A549 (cell line): ENCODE results near the gene CIITA.

ENCODE experiments used
- ESRRA ChIP-seq: fragments of 150-350 bp; IDR thresholded peaks from 2 replicates; pipeline ENCODE4 v1.6.1; 2014; ENCODE audit warnings: mild to moderate bottlenecking, low read length, borderline replicate concordance
- MAFK ChIP-seq: fragments of 450-650 bp; IDR thresholded peaks from 2 replicates; pipeline ENCODE4 v1.6.1; 2014; ENCODE audit not compliant: partially characterized antibody
- MYC ChIP-seq: IDR thresholded peaks from 2 replicates; pipeline ENCODE4 v1.6.1; 2012; ENCODE audit warnings: mild to moderate bottlenecking, inconsistent platforms, low read length, improper control_type of control experiment, borderline replicate concordance
- POLR2A ChIP-seq: IDR thresholded peaks from 2 replicates; pipeline ENCODE4 v1.6.1; 2012; ENCODE audit warnings: mild to moderate bottlenecking, low read length
- TF ChIP-seq, protein P1 (sequence below): fragments of >200 bp; sonication (Bioruptor Twin); formaldehyde crosslinking; IDR thresholded peaks from 3 replicates; pipeline ENCODE4 v1.5.1; 2016
- TF ChIP-seq, protein P2 (sequence below): IDR thresholded peaks from 2 replicates; pipeline ENCODE4 v1.6.1; 2012
- TF ChIP-seq, protein P3 (sequence below): fragments of 200-600 bp; sonication (generic); IDR thresholded peaks from 2 replicates; pipeline ENCODE4 v1.6.1; 2016; ENCODE audit warnings: antibody characterized with exemption, mild to moderate bottlenecking, moderate library complexity

DNA sequence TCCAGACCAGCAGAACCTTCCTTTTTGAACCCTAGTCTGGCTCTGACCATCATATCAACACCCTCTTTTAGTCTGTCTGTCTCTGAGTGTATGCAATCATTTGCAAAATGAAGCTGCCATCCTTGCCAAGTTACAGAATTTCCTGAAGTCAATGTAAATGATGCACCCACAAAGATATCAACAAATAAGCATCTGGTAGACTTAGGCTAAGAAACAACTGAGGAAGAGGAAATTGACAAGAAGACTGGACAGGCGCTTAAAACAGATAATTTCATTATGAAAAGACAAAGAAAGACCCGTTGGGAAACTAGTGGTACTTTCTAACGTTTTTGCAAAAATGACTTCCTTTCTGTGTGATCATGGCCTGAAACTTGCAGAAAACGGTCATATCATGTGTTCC is 24.7 kb upstream of the CIITA start:
- TF ChIP-seq, protein P1, sequence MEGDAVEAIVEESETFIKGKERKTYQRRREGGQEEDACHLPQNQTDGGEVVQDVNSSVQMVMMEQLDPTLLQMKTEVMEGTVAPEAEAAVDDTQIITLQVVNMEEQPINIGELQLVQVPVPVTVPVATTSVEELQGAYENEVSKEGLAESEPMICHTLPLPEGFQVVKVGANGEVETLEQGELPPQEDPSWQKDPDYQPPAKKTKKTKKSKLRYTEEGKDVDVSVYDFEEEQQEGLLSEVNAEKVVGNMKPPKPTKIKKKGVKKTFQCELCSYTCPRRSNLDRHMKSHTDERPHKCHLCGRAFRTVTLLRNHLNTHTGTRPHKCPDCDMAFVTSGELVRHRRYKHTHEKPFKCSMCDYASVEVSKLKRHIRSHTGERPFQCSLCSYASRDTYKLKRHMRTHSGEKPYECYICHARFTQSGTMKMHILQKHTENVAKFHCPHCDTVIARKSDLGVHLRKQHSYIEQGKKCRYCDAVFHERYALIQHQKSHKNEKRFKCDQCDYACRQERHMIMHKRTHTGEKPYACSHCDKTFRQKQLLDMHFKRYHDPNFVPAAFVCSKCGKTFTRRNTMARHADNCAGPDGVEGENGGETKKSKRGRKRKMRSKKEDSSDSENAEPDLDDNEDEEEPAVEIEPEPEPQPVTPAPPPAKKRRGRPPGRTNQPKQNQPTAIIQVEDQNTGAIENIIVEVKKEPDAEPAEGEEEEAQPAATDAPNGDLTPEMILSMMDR: no peak
- TF ChIP-seq, protein P2, sequence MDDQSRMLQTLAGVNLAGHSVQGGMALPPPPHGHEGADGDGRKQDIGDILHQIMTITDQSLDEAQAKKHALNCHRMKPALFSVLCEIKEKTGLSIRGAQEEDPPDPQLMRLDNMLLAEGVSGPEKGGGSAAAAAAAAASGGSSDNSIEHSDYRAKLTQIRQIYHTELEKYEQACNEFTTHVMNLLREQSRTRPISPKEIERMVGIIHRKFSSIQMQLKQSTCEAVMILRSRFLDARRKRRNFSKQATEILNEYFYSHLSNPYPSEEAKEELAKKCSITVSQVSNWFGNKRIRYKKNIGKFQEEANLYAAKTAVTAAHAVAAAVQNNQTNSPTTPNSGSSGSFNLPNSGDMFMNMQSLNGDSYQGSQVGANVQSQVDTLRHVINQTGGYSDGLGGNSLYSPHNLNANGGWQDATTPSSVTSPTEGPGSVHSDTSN: no peak
- TF ChIP-seq MAFK: no peak
- no peak for TF ChIP-seq POLR2A
- no peak for TF ChIP-seq MYC
- TF ChIP-seq, protein P3, sequence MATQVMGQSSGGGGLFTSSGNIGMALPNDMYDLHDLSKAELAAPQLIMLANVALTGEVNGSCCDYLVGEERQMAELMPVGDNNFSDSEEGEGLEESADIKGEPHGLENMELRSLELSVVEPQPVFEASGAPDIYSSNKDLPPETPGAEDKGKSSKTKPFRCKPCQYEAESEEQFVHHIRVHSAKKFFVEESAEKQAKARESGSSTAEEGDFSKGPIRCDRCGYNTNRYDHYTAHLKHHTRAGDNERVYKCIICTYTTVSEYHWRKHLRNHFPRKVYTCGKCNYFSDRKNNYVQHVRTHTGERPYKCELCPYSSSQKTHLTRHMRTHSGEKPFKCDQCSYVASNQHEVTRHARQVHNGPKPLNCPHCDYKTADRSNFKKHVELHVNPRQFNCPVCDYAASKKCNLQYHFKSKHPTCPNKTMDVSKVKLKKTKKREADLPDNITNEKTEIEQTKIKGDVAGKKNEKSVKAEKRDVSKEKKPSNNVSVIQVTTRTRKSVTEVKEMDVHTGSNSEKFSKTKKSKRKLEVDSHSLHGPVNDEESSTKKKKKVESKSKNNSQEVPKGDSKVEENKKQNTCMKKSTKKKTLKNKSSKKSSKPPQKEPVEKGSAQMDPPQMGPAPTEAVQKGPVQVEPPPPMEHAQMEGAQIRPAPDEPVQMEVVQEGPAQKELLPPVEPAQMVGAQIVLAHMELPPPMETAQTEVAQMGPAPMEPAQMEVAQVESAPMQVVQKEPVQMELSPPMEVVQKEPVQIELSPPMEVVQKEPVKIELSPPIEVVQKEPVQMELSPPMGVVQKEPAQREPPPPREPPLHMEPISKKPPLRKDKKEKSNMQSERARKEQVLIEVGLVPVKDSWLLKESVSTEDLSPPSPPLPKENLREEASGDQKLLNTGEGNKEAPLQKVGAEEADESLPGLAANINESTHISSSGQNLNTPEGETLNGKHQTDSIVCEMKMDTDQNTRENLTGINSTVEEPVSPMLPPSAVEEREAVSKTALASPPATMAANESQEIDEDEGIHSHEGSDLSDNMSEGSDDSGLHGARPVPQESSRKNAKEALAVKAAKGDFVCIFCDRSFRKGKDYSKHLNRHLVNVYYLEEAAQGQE: no peak
- no peak for TF ChIP-seq ESRRA
